GM12873 (cell line): Measurements from ENCODE around the gene SELENOK.

Experiments used
- TF ChIP-seq, protein P1 (sequence below): IDR thresholded peaks from 2 replicates; pipeline ENCODE4 v1.5.1; 2012; ENCODE audit warnings: low read depth, mild to moderate bottlenecking, moderate library complexity, low read length, control low read depth; ENCODE audit not compliant: insufficient read depth; ENCODE audit errors: missing control alignments

The SELENOK gene

GRCh38 chr3:53935283-53935901 is 43.7 kb upstream of the SELENOK start:
- TF ChIP-seq, protein P1, sequence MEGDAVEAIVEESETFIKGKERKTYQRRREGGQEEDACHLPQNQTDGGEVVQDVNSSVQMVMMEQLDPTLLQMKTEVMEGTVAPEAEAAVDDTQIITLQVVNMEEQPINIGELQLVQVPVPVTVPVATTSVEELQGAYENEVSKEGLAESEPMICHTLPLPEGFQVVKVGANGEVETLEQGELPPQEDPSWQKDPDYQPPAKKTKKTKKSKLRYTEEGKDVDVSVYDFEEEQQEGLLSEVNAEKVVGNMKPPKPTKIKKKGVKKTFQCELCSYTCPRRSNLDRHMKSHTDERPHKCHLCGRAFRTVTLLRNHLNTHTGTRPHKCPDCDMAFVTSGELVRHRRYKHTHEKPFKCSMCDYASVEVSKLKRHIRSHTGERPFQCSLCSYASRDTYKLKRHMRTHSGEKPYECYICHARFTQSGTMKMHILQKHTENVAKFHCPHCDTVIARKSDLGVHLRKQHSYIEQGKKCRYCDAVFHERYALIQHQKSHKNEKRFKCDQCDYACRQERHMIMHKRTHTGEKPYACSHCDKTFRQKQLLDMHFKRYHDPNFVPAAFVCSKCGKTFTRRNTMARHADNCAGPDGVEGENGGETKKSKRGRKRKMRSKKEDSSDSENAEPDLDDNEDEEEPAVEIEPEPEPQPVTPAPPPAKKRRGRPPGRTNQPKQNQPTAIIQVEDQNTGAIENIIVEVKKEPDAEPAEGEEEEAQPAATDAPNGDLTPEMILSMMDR: no peak

DNA sequence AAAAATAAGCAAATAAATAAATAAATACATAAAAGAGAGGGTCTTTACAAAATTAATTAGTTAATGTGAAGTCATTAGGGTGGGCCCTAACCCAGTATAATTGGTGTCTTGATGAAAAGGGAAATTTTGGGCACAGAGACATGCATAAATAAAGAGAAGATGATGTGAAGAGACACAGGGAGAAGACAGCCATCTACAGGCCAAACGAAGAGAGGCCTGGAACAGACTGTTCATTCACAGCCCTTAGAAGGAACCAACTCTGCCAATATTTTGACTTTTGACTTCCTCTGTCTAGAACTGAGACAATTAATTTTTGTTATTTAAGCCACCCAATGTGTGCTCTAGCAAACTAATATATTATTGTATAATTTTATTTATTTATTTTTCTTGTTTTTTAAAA is 29.6 kb upstream of the SELENOK start:
- TF ChIP-seq, protein P1: peak; percentile 64

DNA sequence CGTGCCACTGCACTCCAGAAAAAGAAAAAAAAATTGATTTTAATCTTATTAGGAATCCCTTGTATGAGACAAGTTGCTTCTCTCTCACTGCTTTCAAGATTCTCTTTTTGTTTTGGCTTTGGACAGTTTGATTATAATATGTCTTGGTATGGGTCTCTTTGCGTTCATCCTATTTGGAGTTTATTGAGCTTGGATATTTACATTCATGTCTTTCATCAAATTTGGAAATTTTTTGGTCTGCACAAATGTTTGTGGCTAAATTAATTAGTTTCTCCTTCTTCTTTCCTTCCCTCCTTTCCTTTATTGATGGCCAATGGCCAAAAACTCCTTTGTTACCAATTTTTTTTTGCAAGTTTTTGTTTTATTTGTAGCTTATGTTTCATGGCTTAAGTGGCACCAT is 28.1 kb upstream of the SELENOK start:
- TF ChIP-seq, protein P1: no peak

DNA sequence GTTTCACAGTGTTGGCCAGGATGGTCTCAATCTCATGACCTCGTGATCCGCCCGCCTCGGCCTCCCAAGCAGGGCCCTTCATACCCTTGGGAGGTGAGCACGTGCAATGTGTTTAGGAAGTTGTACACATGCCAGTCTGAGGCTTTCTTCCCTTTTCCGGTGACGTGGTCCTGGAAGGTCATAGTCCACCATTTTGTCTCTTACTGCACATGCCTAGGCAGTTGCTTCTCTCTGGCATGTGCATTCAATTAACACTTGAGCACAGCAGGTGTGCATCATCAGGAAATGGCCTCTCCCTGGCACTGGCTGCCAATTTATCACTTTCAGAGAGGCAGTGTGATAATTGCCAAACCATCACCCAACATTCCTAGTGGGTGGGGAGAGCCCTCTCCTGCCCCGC is 21.7 kb upstream of the SELENOK start:
- TF ChIP-seq, protein P1: no peak

GRCh38 chr3:53902711-53903110 is 11.1 kb upstream of the SELENOK start:
- TF ChIP-seq, protein P1: no peak

GRCh38 chr3:53902067-53902466 is 10.4 kb upstream of the SELENOK start:
- TF ChIP-seq, protein P1: no peak

- TF ChIP-seq, protein P1: no peak
Measured at GRCh38 chr3:53900666-53901331, 9.1 kb upstream of the SELENOK start.
